Right atrium auricular region (tissue), 2 donors: ENCODE measurements around the gene PCBP3. TPM values are rescaled to one million over a fixed set of nuclear protein-coding genes. Genes with fewer than 3 reads are reported as not detected.

ENCODE experiments used
- DNase-seq: peaks from one replicate; pipeline ENCODE4 v3.0.0-alpha.2; 2019; ENCODE audit warnings: low spot score
- H3K27ac ChIP-seq, 2 donors: fragments of 200-600 bp; sonication (generic); 1 replicate in 1 of 2; 2 replicates in 1 of 2; pipeline ENCODE4 v1.5.1; 2016 to 2019
- H3K27me3 ChIP-seq, 2 donors: fragments of 200-600 bp; sonication (generic); one replicate each; pipeline versions ENCODE4 v1.5.1 to v1.6.0; 2017 to 2019
- H3K36me3 ChIP-seq: fragments of 200-600 bp; sonication (generic); one replicate; pipeline ENCODE4 v1.5.1; 2016
- H3K4me1 ChIP-seq, 2 donors: fragments of 200-600 bp; sonication (generic); one replicate each; pipeline versions ENCODE4 v1.5.1 to v1.6.0; 2017 to 2019
- H3K4me3 ChIP-seq, 2 donors: fragments of 200-600 bp; sonication (generic); 1 replicate in 1 of 2; 2 replicates in 1 of 2; pipeline ENCODE4 v1.5.1; 2017 to 2019; ENCODE audit warnings: mild to moderate bottlenecking in 1 of 2, moderate library complexity in 1 of 2
- H3K9me3 ChIP-seq, 2 donors: fragments of 200-600 bp; sonication (generic); one replicate each; pipeline ENCODE4 v1.5.1; 2019
- CTCF ChIP-seq, 2 donors: fragments of 200-600 bp; sonication (generic); IDR thresholded peaks; one replicate each; pipeline ENCODE4 v1.5.1; 2019; ENCODE audit warnings: antibody characterized with exemption in 2 of 2
- total RNA-seq, 2 donors: library from RNA; depleted of rRNA; stranded (reverse); fragments of >200 nt; gene quantifications; one replicate each; pipeline ENCODE4 v1.1.0, GENCODE V29; 2016

Gene PCBP3
- total RNA-seq, 2 donors from 2014 or later = 2.3 to 5.2 TPM

- no peak overlapping the region for H3K4me3 ChIP-seq
- no peaks in the 10 kb centered on the region for H3K36me3 ChIP-seq
- H3K4me1 ChIP-seq = no peaks in the 10 kb centered on the region
- TF ChIP-seq CTCF (IDR thresholded peaks at IDR 0.05) = no peak
- no peaks in the 10 kb centered on the region for H3K27me3 ChIP-seq
- no peaks in the 10 kb centered on the region for H3K9me3 ChIP-seq
- DNase-seq = no peak
- H3K27ac ChIP-seq = no peak overlapping the region
Measured at GRCh38 chr21:45800339-45801080, 157.0 kb downstream of the PCBP3 start.

DNA sequence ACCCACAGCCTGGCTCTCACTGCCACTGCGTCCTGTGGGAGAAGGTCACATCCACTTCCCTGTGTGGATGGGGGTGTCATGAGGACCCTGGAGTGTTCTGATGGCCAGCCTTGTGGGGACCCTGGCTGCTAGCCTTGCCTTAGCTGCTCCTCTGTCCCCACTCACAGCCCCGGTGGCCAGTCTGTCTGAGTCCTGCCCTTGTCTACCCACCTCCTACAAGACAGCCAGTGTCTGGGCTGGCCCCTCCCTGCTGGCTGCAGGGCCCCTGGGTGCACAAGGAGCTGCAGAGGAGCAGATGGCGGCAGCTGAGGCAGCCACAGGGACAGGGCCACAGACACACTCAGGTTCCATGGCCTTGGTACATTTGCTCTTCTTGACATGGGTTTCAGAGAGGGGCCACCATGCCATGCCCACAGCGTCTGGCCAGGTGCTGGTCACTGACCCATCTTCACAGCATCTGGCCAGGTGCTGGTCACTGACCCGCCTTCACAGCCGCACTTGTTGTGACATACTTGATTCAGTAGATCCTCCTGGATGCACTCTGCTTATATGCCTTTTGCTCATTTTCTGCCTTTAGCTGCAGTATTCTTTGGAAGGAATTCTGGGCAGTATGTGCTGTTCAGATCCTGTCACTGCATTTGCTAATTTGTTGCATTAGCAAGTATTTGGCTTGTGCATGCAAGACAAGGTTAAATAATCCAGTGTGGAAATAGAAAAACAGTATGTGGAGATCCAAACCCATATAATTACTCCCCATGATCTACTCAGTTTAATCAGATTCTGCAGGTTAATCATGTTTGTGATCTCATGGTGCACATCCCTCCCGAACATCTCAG, 157.8 kb downstream of the PCBP3 start:
- TF ChIP-seq CTCF (IDR thresholded peaks at IDR 0.05) = no peak
- H3K4me3 ChIP-seq = no peak overlapping the region
- no peaks in the 10 kb centered on the region for H3K4me1 ChIP-seq
- H3K27ac ChIP-seq = no peak overlapping the region
- H3K27me3 ChIP-seq = no peaks in the 10 kb centered on the region
- no peaks in the 10 kb centered on the region for H3K36me3 ChIP-seq
- no peak for DNase-seq
- no peaks in the 10 kb centered on the region for H3K9me3 ChIP-seq

GRCh38 chr21:45801989-45802388, 158.5 kb downstream of the PCBP3 start:
- no peak for DNase-seq
- Histone ChIP-seq H3K4me3 (no peak overlapping the region), H3K36me3 (no peaks in the 10 kb centered on the region), H3K27ac (no peak overlapping the region), H3K4me1 (no peaks in the 10 kb centered on the region), H3K27me3 (no peaks in the 10 kb centered on the region), H3K9me3 (no peaks in the 10 kb centered on the region)
- no peak for TF ChIP-seq CTCF (IDR thresholded peaks at IDR 0.05)

DNA sequence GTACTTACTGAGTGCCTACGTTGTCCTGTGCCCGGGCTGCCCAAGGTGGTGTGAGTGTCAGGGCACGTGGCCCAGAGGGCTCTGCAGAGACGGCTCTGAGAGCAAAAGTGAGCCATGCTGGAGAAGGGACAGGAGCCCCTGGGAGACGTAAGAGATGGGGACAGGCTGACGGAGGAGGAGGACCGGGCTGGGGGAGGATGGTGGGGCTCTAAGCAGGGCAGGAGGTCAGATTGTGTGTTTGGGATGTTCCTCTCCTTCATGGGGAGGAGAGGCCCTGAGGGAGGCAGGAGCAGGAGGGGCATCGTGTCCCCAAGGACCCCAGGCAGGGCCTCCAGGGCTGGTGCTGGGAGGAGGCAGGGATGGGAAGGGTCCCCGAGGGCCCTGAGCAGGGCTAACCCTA, 158.9 kb downstream of the PCBP3 start:
- no peak overlapping the region for H3K4me3 ChIP-seq
- no peaks in the 10 kb centered on the region for H3K27me3 ChIP-seq
- no peaks in the 10 kb centered on the region for H3K4me1 ChIP-seq
- DNase-seq = no peak
- no peaks in the 10 kb centered on the region for H3K9me3 ChIP-seq
- no peaks in the 10 kb centered on the region for H3K36me3 ChIP-seq
- H3K27ac ChIP-seq = no peak overlapping the region
- TF ChIP-seq CTCF (IDR thresholded peaks at IDR 0.05) = no peak

- Histone ChIP-seq H3K27ac (no peak overlapping the region), H3K36me3 (no peaks in the 10 kb centered on the region), H3K27me3 (no peaks in the 10 kb centered on the region), H3K4me3 (no peak overlapping the region), H3K4me1 (no peaks in the 10 kb centered on the region), H3K9me3 (no peaks in the 10 kb centered on the region)
- no peak for TF ChIP-seq CTCF (IDR thresholded peaks at IDR 0.05)
- no peak for DNase-seq
Measured at GRCh38 chr21:45802956-45803617, 159.6 kb downstream of the PCBP3 start.
